Right cardiac atrium (tissue), 5 donors: ENCODE data around the gene DENND5A. TPM values are rescaled to one million over a fixed set of nuclear protein-coding genes. Genes with fewer than 3 reads are reported as not detected.

Experiments
- ATAC-seq, 2 donors: fragments of 200-7000 bp; cut with Tn5 transposase; one replicate each; pipeline versions ENCODE4 v1.8.0 to v1.9.1; 2020; ENCODE audit warnings: moderate library complexity in 2 of 2, mild to moderate bottlenecking in 1 of 2
- DNase-seq, 3 donors: peaks; one replicate each; pipeline ENCODE4 v3.0.0-alpha.2; 2020
- H3K27ac ChIP-seq: one replicate; pipeline ENCODE4 v1.5.1; 2013; ENCODE audit warnings: mild to moderate bottlenecking, low read length, control low read depth, moderate library complexity
- H3K27me3 ChIP-seq: one replicate; pipeline ENCODE4 v1.6.1; 2013; ENCODE audit not compliant: control insufficient read depth, insufficient read depth
- H3K4me1 ChIP-seq: one replicate; pipeline ENCODE4 v1.6.1; 2013; ENCODE audit warnings: low read length; ENCODE audit not compliant: control insufficient read depth, insufficient read depth
- H3K4me3 ChIP-seq: one replicate; pipeline ENCODE4 v1.5.1; 2013; ENCODE audit warnings: low read length, control low read depth
- H3K9me3 ChIP-seq: one replicate; pipeline ENCODE4 v1.6.1; 2013; ENCODE audit warnings: low read length; ENCODE audit not compliant: control insufficient read depth
- WGBS: extraction: QIAGEN DNeasy Blood & Tissue Kit; methylation state at CpG from one replicate; pipeline ENCODE4 v1.1.7; 2013; 5-methylcytosine and 5-hydroxymethylcytosine counted together
- intact Hi-C, 4 donors: fragments of 100-400 bp; cut with DNase I; formaldehyde crosslinking; loops; one replicate each; pipeline versions ENCODE4 v1.11.0 to v1.14.0; 2022 to 2023
- long read RNA-seq, 4 donors: library from polyadenylated mRNA; unstranded; transcript quantifications; one replicate each; pipeline ENCODE4 v2.0.0, GENCODE V29; 2020 to 2021
- polyA plus RNA-seq: library from polyadenylated mRNA; stranded (reverse); fragments of 200-250 nt; gene quantifications from one replicate; pipeline ENCODE4 v1.2.3, GENCODE V29; 2013
- total RNA-seq, 4 donors: library from RNA; stranded (reverse); fragmentation: NEBNext Ultra II Directional; extraction: Animal tissue kit (Norgen Biotek cat#: 25700); gene quantifications; one replicate each; pipeline ENCODE4 v1.2.1, GENCODE V29; 2021
- donor health status: healthy with polysubstance abuse.
- donor health status: DM: no; HTN: yes; CAD: no.
- donor health status: DM: no; HTN: no; CAD: no.
- donor health status: DM: no; HTN: yes; CAD: no; lungs with severe emphysema.
- donor health status: DM: yes; HTN: yes; CAD: no.

Gene DENND5A
- 100 to 1,000 TPM in 1 of 4 donors, 10 to 100 TPM in 3; 84.9 to 121 (median 93.3) TPM for total RNA-seq
- polyA plus RNA-seq = 50.6 TPM
- long read RNA-seq, donor 1, full-length matches to known transcripts = 18 of 70 reads
- long read RNA-seq, donor 1, partial matches to known transcripts = 50 of 70 reads
- long read RNA-seq, donor 1, other reads (novel, unspliced or antisense) = 2 of 70 reads
- long read RNA-seq, donor 2, full-length matches to known transcripts = 14 of 24 reads
- long read RNA-seq, donor 2, partial matches to known transcripts = 8 of 24 reads
- long read RNA-seq, donor 2, other reads (novel, unspliced or antisense) = 2 of 24 reads
- long read RNA-seq, donor 3, transcript DENND5A-206 (15 exons, 3,593 nt) = major isoform, 10 of 134 reads
- long read RNA-seq, donor 3, partial matches to known transcripts = 114 of 134 reads
- long read RNA-seq, donor 3, other reads (novel, unspliced or antisense) = 10 of 134 reads
- long read RNA-seq, donor 4, full-length matches to known transcripts = 16 of 42 reads
- long read RNA-seq, donor 4, partial matches to known transcripts = 16 of 42 reads
- long read RNA-seq, donor 4, other reads (novel, unspliced or antisense) = 10 of 42 reads

DNA sequence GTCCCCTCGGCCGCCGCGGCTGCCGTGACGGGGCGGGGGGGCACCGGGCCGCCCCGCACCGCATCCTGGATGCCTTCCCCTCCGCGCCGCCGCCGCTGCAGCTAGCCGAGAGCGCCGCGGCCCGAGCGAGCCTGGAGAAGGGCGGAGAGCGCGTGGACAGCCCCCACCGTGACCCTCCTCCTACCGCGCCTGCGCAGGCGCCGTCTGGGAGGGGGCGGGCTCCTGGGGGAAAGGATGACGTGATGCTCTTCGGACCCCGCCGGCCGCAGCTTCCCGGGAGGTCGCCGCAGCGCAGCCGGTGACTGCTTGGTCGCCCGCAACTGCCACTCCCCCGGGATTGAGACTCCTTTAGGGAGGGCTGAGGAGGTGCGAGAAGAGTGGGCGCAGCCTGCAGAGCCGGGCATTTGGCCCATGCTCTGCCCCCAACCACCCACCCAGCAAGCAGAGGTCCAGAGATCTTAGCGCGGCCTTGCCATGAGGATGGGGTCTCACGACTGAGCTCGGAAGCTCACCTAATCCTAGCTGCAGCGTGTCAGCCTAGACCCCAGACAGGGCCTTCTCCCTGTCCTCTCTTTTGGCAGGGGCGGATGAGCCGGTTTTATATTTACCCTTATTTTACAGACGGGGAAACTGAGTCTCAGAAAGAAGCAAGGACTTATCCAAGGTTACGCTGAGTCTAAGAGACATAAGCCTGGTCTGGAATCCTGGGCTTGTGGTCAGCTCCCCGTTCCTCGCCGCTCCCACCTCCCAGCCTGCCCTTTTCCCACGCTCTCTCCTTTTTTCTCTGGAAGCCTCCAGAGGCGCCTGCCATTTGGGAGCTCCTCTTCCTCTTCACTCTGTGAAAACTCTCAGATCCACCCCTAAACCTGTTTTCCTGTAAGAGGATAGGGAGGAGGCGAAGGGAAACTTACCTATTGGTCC is at the start of gene DENND5A:
Gene DENND5A (minus strand): TSS at position 140 of the 921 bp plus-strand sequence. CDS start 281 bp downstream, outside the sequence.
- 8% methylated on average over 61 of the region's 63 CpGs for WGBS
- intact Hi-C loops = loop anchor here in 2 of 4 donors (10.0 kb wide), 2 partner anchors 49 to 99 kb away; partner anchors contain the start of gene TMEM41B (in 1 of the 2)
- DNase-seq (peak; percentile 91 to 96 (median 95)), ATAC-seq (peak; percentile 93 to 96)
- H3K4me3 ChIP-seq = peak within 1 kb of the TSS; percentile 87
- H3K9me3 ChIP-seq = no peaks in the 10 kb centered on the region
- peak within 1 kb of the TSS; percentile 90 for H3K27ac ChIP-seq
- H3K27me3 ChIP-seq = no peaks in the 10 kb centered on the region
- peaks cover 2% of the 10 kb centered on the region for H3K4me1 ChIP-seq

DNA sequence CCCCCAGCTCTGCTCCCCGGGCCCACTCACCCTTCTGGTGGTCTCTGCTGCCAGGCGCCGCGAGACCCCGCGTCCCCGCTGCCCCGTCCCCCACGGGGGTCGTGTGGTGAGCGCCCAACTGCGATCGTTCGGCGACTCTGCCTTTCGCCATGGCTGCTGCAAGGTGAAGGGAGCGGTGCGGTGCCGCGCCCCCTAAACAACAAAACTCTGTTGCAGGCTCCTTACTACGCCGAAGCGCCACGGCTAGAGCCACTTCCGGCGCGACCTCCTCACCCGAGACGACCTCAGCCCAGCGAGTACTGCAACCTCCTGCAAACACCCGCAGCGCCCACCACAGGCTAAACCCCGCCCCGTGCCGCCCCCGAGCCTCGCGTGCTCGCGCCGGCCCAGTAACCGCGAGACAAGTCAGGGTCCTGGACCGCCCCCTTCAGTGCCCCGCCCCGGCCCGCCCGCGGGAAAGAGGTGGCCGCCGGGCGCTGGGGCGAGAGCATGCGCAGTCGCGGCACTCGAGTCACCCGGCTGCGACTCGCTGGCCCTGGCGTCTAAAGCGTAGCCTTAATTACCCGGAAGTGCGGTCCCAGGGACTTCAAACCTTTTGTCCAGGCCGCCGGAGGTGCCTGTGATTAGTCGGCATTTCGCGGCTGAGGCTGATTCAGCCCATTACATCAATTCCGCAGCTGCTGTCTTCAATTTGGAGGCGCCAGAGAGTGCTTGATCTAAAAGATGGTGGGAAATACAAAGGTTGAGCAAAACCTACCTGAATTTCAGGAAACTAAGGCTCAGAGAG is 49.3 kb upstream of the DENND5A start, which contains the start of gene TMEM41B:
Gene TMEM41B (minus strand): TSS at position 303 of the 787 bp plus-strand sequence. CDS start 152 bp downstream, at position 151.
- Histone ChIP-seq H3K4me3 (peak within 1 kb of the TSS; percentile 97), H3K27ac (peak within 1 kb of the TSS; percentile 88), H3K4me1 (peaks cover 3% of the 10 kb centered on the region), H3K9me3 (no peaks in the 10 kb centered on the region), H3K27me3 (no peaks in the 10 kb centered on the region)
- DNase-seq (peak; percentile 99 to 100 (median 100)), ATAC-seq (peak; percentile 100)
- intact Hi-C loops = loop anchor here in 2 of 4 donors (10.0 kb wide), 3 partner anchors 50 to 70 kb away; partner anchors contain the start of genes DENND5A (in 1 of the 2) and IPO7 (in 1 of the 2)
- WGBS = under 1% methylated on average over 71 of the region's 71 CpGs

DNA sequence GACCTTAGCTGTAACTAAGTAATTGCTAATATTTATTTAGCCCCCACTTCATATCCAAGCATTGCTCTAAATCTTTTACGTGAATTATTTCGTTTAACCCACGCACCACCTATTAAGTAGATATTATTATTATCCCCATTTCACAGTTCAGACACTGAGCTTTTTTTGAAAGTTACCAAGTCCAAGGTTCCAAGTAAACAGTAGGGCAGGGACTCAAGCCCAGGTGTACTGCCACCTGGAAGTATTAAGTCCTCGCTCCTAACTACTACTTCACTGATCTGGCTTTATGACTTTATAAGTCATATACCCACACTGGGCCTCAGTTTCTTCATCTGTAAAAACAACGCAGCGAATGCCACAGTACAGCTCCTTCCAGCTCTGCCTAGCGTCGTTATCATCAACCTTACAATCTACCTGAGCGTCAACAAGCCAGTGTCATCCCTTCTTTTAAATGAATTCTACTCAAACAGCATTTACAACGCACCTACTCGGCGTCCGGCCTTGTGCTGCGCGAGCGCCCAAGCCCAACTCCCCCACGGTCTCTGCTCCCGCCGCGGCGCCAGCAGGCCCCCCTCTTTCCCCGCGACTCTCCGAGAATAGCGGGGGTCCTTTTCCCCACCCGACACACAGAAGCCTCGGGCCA is 48.6 kb upstream of the DENND5A start:
- Histone ChIP-seq H3K4me1 (peaks cover 3% of the 10 kb centered on the region), H3K27ac (peak overlapping the region; percentile 82), H3K27me3 (no peaks in the 10 kb centered on the region), H3K9me3 (no peaks in the 10 kb centered on the region), H3K4me3 (peak overlapping the region; percentile 97)
- DNase-seq (peak in 1 of 3 donors; percentile 67), ATAC-seq (peak; percentile 24 to 48)
- intact Hi-C loops = loop anchor here in 2 of 4 donors (10.0 kb wide), 3 partner anchors 49 to 71 kb away; partner anchors contain the start of genes DENND5A (in 1 of the 2) and IPO7 (in 1 of the 2)
- WGBS = 1% methylated on average over 27 of the region's 27 CpGs

DNA sequence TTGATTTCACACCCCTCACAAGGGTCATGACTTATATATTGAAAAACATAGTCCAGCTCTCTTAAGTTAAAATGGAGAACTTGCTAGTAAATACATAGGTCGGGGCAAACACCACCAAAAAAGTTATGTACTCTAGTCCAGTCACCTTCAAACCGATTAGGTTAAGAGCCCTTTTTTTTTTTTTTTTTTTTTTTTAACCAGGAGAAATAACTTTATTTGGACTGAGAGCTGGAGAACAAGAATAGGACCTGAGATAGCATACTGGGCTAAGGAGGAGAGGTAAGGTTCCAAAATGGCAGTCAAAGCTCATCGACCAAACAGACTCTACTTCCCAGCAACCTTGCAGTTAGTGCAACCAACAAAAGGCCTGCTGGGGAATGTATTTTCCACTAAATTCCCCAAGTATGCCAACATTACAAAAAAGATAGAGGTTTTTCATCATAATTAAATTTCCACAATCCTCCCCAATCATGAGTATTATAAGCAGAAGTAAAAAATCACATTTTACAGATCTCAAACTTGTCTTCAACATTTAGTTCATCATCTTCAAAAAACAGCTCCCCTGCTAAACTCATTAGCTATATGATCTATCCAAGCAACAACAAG is 45.4 kb upstream of the DENND5A start:
- H3K4me1 ChIP-seq = peaks cover 3% of the 10 kb centered on the region
- no peaks in the 10 kb centered on the region for H3K9me3 ChIP-seq
- no peak for ATAC-seq
- H3K4me3 ChIP-seq = no peak overlapping the region
- DNase-seq = no peak
- H3K27ac ChIP-seq = no peak overlapping the region
- intact Hi-C loops = loop anchor here in 2 of 4 donors (10.0 kb wide), 3 partner anchors 46 to 74 kb away; partner anchors contain the start of genes DENND5A (in 1 of the 2) and IPO7 (in 1 of the 2)
- WGBS = 85% methylated on average over 3 of the region's 3 CpGs
- H3K27me3 ChIP-seq = no peaks in the 10 kb centered on the region

DNA sequence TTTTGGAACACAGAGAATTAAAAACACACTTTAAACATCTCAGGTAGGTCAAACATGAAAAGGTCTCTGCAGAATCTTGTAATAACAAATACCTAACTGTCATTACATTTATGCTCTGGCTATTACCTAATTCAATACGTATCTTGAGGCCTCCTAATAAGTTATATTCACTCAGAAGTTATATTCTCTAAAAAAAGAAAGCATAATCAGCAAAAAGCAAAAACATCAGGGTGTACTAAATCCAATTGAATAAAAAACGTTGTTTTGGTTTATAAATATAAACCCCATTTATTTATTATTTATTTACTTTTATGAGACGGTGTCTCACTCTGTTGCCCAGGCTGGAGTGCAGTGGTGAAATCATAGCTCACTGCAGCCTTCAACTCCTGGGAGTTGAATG is 39.0 kb upstream of the DENND5A start:
- H3K9me3 ChIP-seq = no peaks in the 10 kb centered on the region
- no peaks in the 10 kb centered on the region for H3K4me1 ChIP-seq
- DNase-seq (no peak), ATAC-seq (no peak)
- H3K4me3 ChIP-seq = no peak overlapping the region
- WGBS = 89% methylated on average over 3 of the region's 3 CpGs
- no peaks in the 10 kb centered on the region for H3K27me3 ChIP-seq
- no peak overlapping the region for H3K27ac ChIP-seq
- intact Hi-C loops = no loop called here

DNA sequence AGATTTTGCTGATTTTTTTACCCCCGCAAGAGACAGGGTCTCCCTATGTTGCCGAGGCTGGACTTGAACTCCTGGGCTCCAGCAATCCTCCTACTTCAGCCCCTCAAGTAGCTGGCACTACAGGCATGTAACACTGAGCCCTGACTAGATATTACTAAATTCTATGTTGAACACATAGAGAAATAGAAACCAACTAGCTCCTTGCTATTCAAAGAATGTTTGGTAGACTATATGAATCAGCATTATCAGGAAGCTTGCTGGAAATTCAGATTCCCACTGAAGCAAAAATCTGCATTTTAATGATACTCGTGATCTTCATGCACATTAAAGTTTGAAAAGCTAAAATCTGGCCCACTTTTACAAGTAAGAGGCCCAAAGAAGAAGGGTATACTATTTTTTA is 37.3 kb upstream of the DENND5A start:
- ATAC-seq (no peak), DNase-seq (no peak)
- Histone ChIP-seq H3K4me3 (no peak overlapping the region), H3K4me1 (no peaks in the 10 kb centered on the region), H3K9me3 (no peaks in the 10 kb centered on the region), H3K27ac (no peak overlapping the region), H3K27me3 (no peaks in the 10 kb centered on the region)
- WGBS = 92% methylated on average over 3 of the region's 3 CpGs
- intact Hi-C loops = no loop called here

DNA sequence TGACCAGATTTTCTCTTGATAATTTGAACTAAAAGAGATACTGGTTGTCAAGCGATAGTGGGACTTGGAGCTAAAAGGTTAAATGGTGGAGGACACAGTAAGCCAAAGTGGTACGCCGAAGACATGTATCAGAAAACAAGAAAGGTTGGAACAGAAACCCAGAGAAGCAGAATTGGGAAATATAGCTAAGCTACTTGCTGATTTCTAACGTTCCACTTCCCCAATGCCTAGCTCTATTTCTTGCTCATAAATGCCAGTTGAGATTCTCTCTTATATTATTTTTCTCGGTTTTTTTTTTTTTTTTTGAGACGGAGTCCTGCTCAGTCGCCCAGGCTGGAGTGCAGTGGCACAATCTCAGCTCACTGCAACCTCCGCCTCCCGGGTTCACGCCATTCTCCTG is 36.6 kb upstream of the DENND5A start:
- no peak for ATAC-seq
- Histone ChIP-seq H3K27ac (no peak overlapping the region), H3K4me1 (no peaks in the 10 kb centered on the region), H3K27me3 (no peaks in the 10 kb centered on the region), H3K4me3 (no peak overlapping the region), H3K9me3 (no peaks in the 10 kb centered on the region)
- no peak for DNase-seq
- intact Hi-C loops = no loop called here
- 84% methylated on average over 10 of the region's 10 CpGs for WGBS

DNA sequence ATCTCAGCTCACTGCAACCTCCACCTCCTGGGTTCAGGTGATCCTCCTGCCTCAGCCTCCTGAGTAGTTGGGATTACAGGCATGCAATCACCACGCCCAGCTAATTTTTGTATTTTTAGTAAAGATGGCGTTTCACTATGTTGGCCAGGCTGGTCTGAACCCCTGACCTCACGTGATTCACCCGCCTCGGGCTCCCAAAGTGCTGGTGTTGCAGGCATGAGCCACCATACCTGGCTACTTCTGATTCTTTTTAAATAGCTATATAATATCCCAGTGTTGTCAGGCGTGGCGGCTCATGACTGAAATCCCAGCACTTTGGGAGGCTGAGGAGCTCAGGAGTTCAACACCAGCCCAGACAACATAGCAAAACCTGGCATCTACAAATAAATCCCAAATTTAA is 28.5 kb upstream of the DENND5A start:
- intact Hi-C loops = no loop called here
- DNase-seq = no peak
- WGBS = over 99% methylated on average over 7 of the region's 7 CpGs
- ATAC-seq = no peak
- Histone ChIP-seq H3K9me3 (no peaks in the 10 kb centered on the region), H3K4me1 (no peaks in the 10 kb centered on the region), H3K27me3 (no peaks in the 10 kb centered on the region), H3K27ac (no peak overlapping the region), H3K4me3 (no peak overlapping the region)

DNA sequence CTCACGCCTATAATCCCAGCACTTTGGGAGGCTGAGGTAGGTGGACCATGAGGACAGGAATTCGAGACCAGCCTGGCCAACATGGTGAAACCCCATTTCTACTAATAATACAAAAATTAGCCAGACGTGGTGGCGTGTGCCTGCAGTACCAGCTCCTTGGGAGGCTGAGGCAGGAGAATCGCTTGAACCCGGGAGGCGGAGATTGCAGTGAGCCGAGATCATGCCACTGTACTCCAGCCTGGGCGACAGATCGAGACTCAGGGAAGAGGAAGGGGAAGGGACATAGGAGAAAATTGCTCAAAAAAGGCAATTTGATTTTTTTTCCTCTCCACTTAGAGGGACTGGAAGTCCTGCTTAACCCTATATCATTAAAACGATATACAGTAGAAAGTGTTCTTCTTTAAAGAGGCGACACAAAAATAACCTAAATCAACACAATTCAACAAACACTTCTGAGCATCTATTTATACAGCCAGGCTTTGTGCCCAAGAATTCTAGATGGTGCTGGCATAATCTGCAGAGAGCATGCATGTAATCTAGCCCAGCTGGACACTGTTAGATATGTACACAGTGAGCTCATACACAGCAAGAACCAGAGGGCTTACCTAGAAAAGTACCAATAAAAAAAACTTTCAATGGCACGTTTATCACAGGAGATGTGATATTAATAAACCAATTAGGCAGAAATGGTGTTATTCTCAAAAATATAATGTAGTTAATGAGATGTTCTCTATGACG is 20.9 kb upstream of the DENND5A start:
- DNase-seq (no peak), ATAC-seq (peak; percentile 80 to 92)
- Histone ChIP-seq H3K9me3 (no peaks in the 10 kb centered on the region), H3K27me3 (no peaks in the 10 kb centered on the region), H3K4me1 (no peaks in the 10 kb centered on the region), H3K4me3 (no peak overlapping the region), H3K27ac (no peak overlapping the region)
- WGBS = 73% methylated on average over 14 of the region's 14 CpGs
- intact Hi-C loops = loop anchor here in 1 of 4 donors (10.0 kb wide), 1 partner anchor 111 kb away; no protein-coding TSS in a partner anchor
